Measurements from ENCODE around the gene MYL7. TPM values are rescaled to one million over a fixed set of nuclear protein-coding genes. Genes with fewer than 3 reads are reported as not detected.

MYL7 gene
- total RNA-seq, 1 experiment from 2014 or later, result not detected

DNA sequence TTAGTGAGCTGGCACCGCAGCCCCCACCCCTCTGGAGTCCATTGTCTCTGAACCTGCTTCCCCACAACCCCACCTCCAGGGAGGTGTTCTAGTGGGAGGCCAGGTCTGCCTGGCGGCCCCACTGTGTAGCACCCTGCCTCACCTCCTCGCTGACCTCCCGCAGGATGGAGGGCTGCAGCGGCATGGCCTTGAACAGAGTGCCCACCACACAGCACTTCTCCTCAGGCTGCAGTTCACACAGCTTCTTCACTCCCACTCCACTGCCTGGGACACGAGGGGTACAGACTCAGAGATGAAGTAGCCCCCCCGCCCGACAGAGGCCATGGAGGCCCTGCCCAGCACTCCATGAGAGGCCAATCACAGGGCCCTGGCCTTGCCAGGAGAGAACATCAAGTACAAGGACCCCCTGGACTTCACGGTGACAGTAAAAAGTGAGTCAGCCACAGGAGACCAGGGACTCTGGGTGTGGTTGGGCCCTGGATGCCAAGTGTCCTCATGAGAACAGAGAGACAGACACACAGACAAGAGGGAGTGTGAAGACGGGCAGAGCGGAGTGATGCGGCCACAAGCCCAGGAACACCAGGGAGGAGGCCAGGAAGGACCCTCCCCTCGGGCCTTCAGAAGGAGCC lies 23.2 kb downstream of the MYL7 start:
- H3K4me3 ChIP-seq (ENCODE audit: low read depth in 2 of 2, low read length in 2 of 2), result no peak overlapping the region
- H3K27me3 ChIP-seq (ENCODE audit: control insufficient read depth, insufficient read depth, low read length), result no peaks in the 10 kb centered on the region
- intact Hi-C loops (cut with micrococcal nuclease; ENCODE audit: unreplicated experiment), result no loop called here
- DNase-seq (ENCODE audit: low read depth, low spot score), result no peak
- no peak for ATAC-seq
- POLR2A ChIA-PET, result interaction anchor here (0.6 kb wide), 3 partner anchors 20 to 63 kb away, joined by 3 to 4 read pairs (median 3); no protein-coding TSS in a partner anchor
- H3K36me3 ChIP-seq (ENCODE audit: control insufficient read depth, insufficient read depth, low read length), result peaks cover 19% of the 10 kb centered on the region
- CTCF ChIA-PET, result no interaction called here
- no peaks in the 10 kb centered on the region for H3K9me3 ChIP-seq (ENCODE audit: control insufficient read depth, insufficient read depth, low read depth, low read length)
- in situ Hi-C loops (cut with HindIII; ENCODE audit: low pct_unique_long_range_greater_than_20kb, low sequenced_read_pairs), result no loop called here
- TF ChIP-seq, protein P1, sequence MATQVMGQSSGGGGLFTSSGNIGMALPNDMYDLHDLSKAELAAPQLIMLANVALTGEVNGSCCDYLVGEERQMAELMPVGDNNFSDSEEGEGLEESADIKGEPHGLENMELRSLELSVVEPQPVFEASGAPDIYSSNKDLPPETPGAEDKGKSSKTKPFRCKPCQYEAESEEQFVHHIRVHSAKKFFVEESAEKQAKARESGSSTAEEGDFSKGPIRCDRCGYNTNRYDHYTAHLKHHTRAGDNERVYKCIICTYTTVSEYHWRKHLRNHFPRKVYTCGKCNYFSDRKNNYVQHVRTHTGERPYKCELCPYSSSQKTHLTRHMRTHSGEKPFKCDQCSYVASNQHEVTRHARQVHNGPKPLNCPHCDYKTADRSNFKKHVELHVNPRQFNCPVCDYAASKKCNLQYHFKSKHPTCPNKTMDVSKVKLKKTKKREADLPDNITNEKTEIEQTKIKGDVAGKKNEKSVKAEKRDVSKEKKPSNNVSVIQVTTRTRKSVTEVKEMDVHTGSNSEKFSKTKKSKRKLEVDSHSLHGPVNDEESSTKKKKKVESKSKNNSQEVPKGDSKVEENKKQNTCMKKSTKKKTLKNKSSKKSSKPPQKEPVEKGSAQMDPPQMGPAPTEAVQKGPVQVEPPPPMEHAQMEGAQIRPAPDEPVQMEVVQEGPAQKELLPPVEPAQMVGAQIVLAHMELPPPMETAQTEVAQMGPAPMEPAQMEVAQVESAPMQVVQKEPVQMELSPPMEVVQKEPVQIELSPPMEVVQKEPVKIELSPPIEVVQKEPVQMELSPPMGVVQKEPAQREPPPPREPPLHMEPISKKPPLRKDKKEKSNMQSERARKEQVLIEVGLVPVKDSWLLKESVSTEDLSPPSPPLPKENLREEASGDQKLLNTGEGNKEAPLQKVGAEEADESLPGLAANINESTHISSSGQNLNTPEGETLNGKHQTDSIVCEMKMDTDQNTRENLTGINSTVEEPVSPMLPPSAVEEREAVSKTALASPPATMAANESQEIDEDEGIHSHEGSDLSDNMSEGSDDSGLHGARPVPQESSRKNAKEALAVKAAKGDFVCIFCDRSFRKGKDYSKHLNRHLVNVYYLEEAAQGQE (IDR thresholded peaks at IDR 0.05; ENCODE audit: insufficient read depth in 1 of 2, low read depth in 2 of 2, low read length in 1 of 2), result no peak
- TF ChIP-seq TCF7L2 (IDR thresholded peaks at IDR 0.05; ENCODE audit: low read depth, low read length) (no peak), SIN3A (IDR thresholded peaks at IDR 0.05; ENCODE audit: borderline replicate concordance, insufficient read depth, low read depth, low read length) (no peak), POLR2AphosphoS5 (IDR thresholded peaks at IDR 0.05; ENCODE audit: low read depth, low read length) (no peak)
- TF ChIP-seq, protein P2, sequence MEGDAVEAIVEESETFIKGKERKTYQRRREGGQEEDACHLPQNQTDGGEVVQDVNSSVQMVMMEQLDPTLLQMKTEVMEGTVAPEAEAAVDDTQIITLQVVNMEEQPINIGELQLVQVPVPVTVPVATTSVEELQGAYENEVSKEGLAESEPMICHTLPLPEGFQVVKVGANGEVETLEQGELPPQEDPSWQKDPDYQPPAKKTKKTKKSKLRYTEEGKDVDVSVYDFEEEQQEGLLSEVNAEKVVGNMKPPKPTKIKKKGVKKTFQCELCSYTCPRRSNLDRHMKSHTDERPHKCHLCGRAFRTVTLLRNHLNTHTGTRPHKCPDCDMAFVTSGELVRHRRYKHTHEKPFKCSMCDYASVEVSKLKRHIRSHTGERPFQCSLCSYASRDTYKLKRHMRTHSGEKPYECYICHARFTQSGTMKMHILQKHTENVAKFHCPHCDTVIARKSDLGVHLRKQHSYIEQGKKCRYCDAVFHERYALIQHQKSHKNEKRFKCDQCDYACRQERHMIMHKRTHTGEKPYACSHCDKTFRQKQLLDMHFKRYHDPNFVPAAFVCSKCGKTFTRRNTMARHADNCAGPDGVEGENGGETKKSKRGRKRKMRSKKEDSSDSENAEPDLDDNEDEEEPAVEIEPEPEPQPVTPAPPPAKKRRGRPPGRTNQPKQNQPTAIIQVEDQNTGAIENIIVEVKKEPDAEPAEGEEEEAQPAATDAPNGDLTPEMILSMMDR (IDR thresholded peaks at IDR 0.05), result no peak
- no TSS peak for BruUV-seq (replicated peaks)
- peaks cover 11% of the 10 kb centered on the region for H3K4me1 ChIP-seq (ENCODE audit: control insufficient read depth, insufficient read depth, low read length)
- H3K27ac ChIP-seq (ENCODE audit: low read length), result no peak overlapping the region

DNA sequence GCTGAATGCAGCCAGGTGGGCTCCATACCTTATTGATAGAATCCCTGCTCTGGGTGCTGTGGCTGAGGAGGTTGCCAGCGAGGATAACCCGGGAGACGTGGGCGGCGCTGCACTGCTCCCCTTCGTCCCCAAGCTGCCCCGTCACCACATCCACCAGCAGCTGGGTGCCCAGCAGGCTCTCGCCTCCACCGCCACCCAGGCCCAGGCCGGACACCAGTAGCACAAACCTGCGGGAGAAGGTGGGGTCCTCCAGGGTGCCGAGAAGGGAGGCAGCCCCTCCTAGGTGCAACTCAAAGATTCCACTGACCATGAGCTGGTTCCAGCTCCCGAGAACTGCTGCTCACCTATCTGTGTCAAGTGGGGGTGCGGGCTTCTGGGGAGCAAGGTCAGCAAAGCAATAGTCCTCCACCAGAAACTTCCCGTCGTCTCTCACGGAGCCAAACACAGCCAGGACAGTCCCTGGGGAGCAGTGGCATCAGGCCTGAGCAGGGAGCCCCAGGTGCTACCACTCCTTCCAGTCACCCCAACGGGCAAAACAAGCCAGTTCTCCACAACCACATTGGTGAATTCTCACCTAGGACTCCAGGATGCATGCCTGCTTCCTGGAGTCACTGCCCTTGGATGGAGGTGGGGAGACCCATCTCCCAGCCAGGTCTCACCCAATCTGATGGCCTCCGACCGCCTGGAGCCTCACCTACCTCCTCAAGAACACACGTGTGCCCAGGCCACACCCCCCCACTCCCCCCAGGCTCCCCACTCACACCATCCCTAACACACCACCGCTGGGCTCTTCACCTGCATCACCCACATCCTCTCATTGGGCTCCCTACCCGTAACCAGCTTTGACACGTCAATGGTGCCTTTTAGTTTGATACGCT lies 24.1 kb downstream of the MYL7 start:
- Histone ChIP-seq H3K27ac (ENCODE audit: low read length) (no peak overlapping the region), H3K36me3 (ENCODE audit: control insufficient read depth, insufficient read depth, low read length) (peaks cover 16% of the 10 kb centered on the region), H3K4me3 (ENCODE audit: low read depth in 2 of 2, low read length in 2 of 2) (no peak overlapping the region), H3K9me3 (ENCODE audit: control insufficient read depth, insufficient read depth, low read depth, low read length) (no peaks in the 10 kb centered on the region), H3K4me1 (ENCODE audit: control insufficient read depth, insufficient read depth, low read length) (peaks cover 2% of the 10 kb centered on the region), H3K27me3 (ENCODE audit: control insufficient read depth, insufficient read depth, low read length) (no peaks in the 10 kb centered on the region)
- no TSS peak for BruUV-seq (replicated peaks)
- intact Hi-C loops (cut with micrococcal nuclease; ENCODE audit: unreplicated experiment) (no loop called here), in situ Hi-C loops (cut with HindIII; ENCODE audit: low pct_unique_long_range_greater_than_20kb, low sequenced_read_pairs) (no loop called here)
- ATAC-seq (no peak), DNase-seq (ENCODE audit: low read depth, low spot score) (no peak)
- POLR2A ChIA-PET, result interaction anchor here (0.6 kb wide), 2 partner anchors 19 to 21 kb away, joined by 3 to 4 read pairs; no protein-coding TSS in a partner anchor
- TF ChIP-seq TCF7L2 (IDR thresholded peaks at IDR 0.05; ENCODE audit: low read depth, low read length), result no peak
- TF ChIP-seq, protein P2 (IDR thresholded peaks at IDR 0.05), result no peak
- TF ChIP-seq POLR2AphosphoS5 (IDR thresholded peaks at IDR 0.05; ENCODE audit: low read depth, low read length), result no peak
- CTCF ChIA-PET, result no interaction called here

Data from Panc1 (cell line).